SK-N-MC (cell line): ENCODE results near the gene LRP11.
"Not testable (repeated sequence)": the region's sequence is repeated elsewhere in the genome, so short reads cannot be mapped to it uniquely, and the experiment has no call there.

Experiments used
- DNase-seq: peaks from one replicate; pipeline ENCODE4 v3.0.0-alpha.2; 2011; ENCODE audit warnings: low read depth, low spot score
- H3K27ac ChIP-seq: fragments of 200-600 bp; sonication (generic); 2 replicates; pipeline ENCODE4 v1.5.1; 2016; ENCODE audit warnings: mixed run types
- H3K36me3 ChIP-seq: fragments of 200-600 bp; sonication (generic); 2 replicates; pipeline ENCODE4 v1.6.1; 2017; ENCODE audit warnings: antibody characterized with exemption, low read length, mixed read lengths; ENCODE audit not compliant: insufficient read depth
- H3K4me3 ChIP-seq: fragments of 200-600 bp; sonication (generic); 2 replicates; pipeline ENCODE4 v1.5.1; 2016
- H3K9ac ChIP-seq: fragments of 200-600 bp; sonication (generic); 2 replicates; pipeline ENCODE4 v1.8.0; 2017; ENCODE audit warnings: mixed run types, mixed read lengths; ENCODE audit not compliant: insufficient read length
- H3K9me3 ChIP-seq: fragments of 200-600 bp; sonication (generic); 2 replicates; pipeline ENCODE4 v1.6.1; 2017; ENCODE audit warnings: low read depth, mild to moderate bottlenecking, antibody characterized with exemption, low read length, moderate library complexity, mixed read lengths
- EZH2 ChIP-seq: fragments of 200-600 bp; sonication (generic); IDR thresholded peaks from one replicate; pipeline ENCODE4 v1.6.1; 2017; ENCODE audit warnings: antibody characterized with exemption
- FOXP2 ChIP-seq: optimal IDR thresholded peaks from 2 replicates; pipeline ENCODE3; 2011; ENCODE audit warnings: mild to moderate bottlenecking, moderate library complexity; ENCODE audit not compliant: insufficient read depth; ENCODE audit errors: extremely low read length, control extremely low read depth
- POLR2AphosphoS5 ChIP-seq: IDR thresholded peaks from 2 replicates; pipeline ENCODE4 v1.6.1; 2012; ENCODE audit warnings: mild to moderate bottlenecking, low read depth, low read length, borderline replicate concordance

The LRP11 gene

GRCh38 chr6:149899926-149900619 is 35.9 kb upstream of the LRP11 start:
- Histone ChIP-seq H3K9ac (no peak overlapping the region), H3K36me3 (no peaks in the 10 kb centered on the region), H3K9me3 (no peaks in the 10 kb centered on the region), H3K27ac (no peak overlapping the region), H3K4me3 (no peak overlapping the region)
- TF ChIP-seq FOXP2 (no peak), EZH2 (no peak), POLR2AphosphoS5 (no peak)
- no peak for DNase-seq

DNA sequence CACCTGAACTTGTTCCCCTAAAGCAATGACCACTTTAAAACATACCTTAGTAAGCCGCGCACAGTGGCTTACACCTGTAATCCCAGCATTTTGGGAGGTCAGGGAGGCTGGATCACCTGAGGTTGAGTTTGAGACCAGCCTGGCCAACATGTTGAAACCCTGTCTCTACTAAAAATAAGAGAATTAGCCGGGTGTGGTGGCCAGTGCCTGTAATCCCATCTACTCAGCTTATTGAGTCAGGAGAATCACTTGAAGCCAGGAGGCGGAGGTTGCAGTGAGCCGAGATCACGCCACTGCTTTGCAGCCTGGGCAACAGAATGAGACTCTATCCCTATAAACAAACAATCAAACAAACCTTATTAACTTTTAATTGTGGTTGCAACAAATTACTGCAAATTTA is 35.3 kb upstream of the LRP11 start:
- Histone ChIP-seq H3K4me3 (no peak overlapping the region), H3K36me3 (no peaks in the 10 kb centered on the region), H3K9me3 (no peaks in the 10 kb centered on the region), H3K9ac (no peak overlapping the region), H3K27ac (no peak overlapping the region)
- no peak for TF ChIP-seq EZH2
- no peak for DNase-seq

DNA sequence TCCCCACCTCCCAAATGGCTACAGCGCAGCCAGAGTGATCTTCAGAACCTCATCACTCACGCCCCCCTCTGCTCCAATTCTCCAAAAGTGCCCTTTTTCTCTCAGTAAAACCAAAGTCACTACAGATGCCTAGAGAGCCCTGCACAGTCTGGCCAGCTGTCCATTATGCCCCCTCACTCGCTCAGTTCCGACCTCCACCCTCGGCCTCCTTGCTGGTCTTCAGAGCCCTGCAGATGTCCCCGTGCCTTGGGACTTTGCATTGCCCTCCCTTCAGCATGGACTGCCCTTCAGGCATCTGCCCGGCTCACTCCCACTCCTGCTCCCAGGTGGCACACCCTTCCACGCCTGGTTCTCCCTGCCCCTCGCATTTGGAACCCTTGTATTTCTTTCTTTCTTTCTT is 34.8 kb upstream of the LRP11 start:
- Histone ChIP-seq H3K9ac (no peak overlapping the region), H3K9me3 (no peaks in the 10 kb centered on the region), H3K4me3 (no peak overlapping the region), H3K36me3 (no peaks in the 10 kb centered on the region), H3K27ac (no peak overlapping the region)
- TF ChIP-seq FOXP2 (no peak), EZH2 (no peak), POLR2AphosphoS5 (no peak)
- DNase-seq: no peak

GRCh38 chr6:149897855-149898744 is 33.9 kb upstream of the LRP11 start, which contains the start of gene RAET1E:
RAET1E (minus strand) TSS chr6:149898113; CDS start chr6:149890901, 7,212 bp downstream.
- Histone ChIP-seq H3K4me3 (no peak within 1 kb of the TSS), H3K27ac (no peak within 1 kb of the TSS), H3K36me3 (no peaks in the 10 kb centered on the region), H3K9me3 (no peaks in the 10 kb centered on the region), H3K9ac (no peak within 1 kb of the TSS)
- no peak for DNase-seq
- TF ChIP-seq EZH2: no peak
- TF ChIP-seq FOXP2: no peak

DNA sequence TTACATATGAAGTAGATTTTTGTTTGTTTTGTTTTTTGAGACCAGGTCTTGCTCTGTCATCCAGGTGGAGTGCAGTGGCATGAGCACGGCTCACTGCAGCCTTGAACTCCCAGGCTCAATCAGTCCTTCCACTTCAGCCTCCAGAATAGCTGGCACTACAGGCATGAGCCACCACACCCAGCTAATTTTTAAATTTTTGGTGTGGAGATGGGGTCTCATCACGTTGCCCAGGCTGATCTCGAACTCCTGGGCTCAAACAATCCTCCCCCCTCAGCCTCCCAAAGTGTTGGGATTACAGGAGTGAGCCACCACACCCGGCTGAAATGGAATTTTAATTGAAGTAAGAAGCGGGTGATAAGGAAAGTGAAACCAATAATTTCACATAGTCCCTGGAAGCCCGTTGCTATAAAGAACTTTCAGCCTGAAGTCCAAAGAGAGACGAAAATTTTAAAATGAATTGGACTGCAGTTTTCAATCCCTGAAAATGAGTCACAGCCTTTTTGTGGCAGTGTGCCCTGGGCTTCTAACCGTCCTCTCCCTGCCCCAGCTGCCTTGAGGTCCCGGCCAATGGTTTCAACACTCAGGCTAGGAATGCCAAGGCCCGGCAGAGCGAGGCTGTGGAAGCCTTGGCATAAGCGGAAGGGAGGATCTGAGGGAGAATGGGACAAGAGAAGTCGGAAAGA is 33.0 kb upstream of the LRP11 start:
- Histone ChIP-seq H3K4me3 (no peak overlapping the region), H3K36me3 (no peaks in the 10 kb centered on the region), H3K9ac (no peak overlapping the region), H3K27ac (no peak overlapping the region), H3K9me3 (no peaks in the 10 kb centered on the region)
- DNase-seq: no peak
- TF ChIP-seq POLR2AphosphoS5 (no peak), FOXP2 (no peak), EZH2 (no peak)

DNA sequence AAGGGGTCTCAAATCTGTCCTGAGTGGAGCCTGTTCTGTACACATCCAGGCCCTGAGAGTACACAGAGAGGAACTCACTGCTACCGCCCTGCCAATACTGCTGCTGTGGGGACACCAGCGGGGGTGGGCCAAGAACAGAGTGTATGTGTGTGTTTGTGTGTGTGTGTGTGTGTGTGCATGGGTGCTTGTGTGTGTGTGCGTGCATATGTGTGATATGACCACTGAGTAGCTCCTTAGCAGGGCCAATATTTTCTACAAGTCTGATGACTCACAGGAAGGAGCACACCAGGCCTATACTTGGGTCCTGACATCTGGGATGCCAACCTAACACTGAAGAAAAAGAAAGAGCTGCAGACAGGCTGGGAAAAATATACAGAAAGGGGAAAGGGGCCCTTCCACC is 32.3 kb upstream of the LRP11 start:
- H3K27ac ChIP-seq: no peak overlapping the region
- no peak overlapping the region for H3K4me3 ChIP-seq
- no peak for TF ChIP-seq EZH2
- TF ChIP-seq POLR2AphosphoS5: no peak
- no peak for TF ChIP-seq FOXP2
- no peaks in the 10 kb centered on the region for H3K36me3 ChIP-seq
- no peak for DNase-seq
- no peak overlapping the region for H3K9ac ChIP-seq
- H3K9me3 ChIP-seq: no peaks in the 10 kb centered on the region

DNA sequence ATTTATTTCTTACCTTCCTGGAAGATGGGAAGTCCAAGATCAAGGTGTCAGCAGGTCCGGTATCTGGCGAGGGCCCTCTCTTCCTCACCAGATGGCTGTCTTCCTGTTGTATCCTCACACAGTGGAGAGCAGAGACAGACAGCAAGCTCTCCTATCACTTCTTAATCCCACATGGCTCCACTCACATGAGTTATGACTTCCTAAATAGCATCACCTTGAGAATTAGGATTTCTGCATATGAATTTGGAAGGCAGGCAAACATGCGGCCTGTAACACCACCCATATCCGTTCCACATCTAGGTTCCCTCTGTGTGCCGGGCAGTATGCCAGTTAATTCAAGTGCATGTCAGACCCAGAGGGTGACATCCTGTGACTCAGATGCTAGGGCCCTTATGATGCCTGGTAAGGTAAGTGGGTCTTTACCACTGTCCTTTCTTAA is 31.7 kb upstream of the LRP11 start:
- Histone ChIP-seq H3K27ac (no peak overlapping the region), H3K9ac (no peak overlapping the region), H3K9me3 (no peaks in the 10 kb centered on the region), H3K36me3 (no peaks in the 10 kb centered on the region), H3K4me3 (no peak overlapping the region)
- peak; percentile 8 for DNase-seq
- TF ChIP-seq EZH2: no peak
- TF ChIP-seq FOXP2: no peak
- no peak for TF ChIP-seq POLR2AphosphoS5

- Histone ChIP-seq H3K36me3 (no peaks in the 10 kb centered on the region), H3K9ac (no peak overlapping the region), H3K27ac (no peak overlapping the region), H3K9me3 (no peaks in the 10 kb centered on the region), H3K4me3 (no peak overlapping the region)
- no peak for TF ChIP-seq EZH2
- TF ChIP-seq FOXP2: no peak
- no peak for TF ChIP-seq POLR2AphosphoS5
- no peak for DNase-seq
Measured at GRCh38 chr6:149895048-149895590, 31.0 kb upstream of the LRP11 start.

- H3K9me3 ChIP-seq, H3K4me3 ChIP-seq, H3K27ac ChIP-seq, DNase-seq, H3K9ac ChIP-seq, H3K36me3 ChIP-seq: not testable (repeated sequence)
Measured at GRCh38 chr6:149891864-149892263, 27.7 kb upstream of the LRP11 start.
